Measurements from ENCODE around the gene LRRC8B.
"Not testable (repeated sequence)": the region's sequence is repeated elsewhere in the genome, so short reads cannot be mapped to it uniquely, and the experiment has no call there.

DNA sequence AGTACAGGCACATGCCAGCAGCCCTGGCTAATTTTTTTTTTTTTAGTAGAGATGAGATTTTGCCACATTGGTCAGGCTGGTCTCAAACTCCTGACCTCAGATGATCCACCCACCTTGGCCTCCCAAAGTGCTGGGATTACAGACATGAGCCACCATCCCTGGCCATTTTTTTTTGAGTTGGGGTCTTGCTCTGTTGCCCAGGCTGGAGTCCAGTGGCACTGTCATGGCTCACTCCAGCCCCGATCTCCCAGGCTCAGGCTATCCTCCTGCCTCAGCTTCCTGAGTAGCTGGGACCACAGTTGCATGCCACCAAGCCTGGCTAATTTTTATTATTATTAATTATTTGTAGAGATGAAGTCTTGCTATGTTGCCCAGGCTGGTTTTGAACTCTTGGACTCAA, 19.0 kb downstream of the LRRC8B start:
- not testable (repeated sequence) for TF ChIP-seq CTCF (optimal IDR thresholded peaks at IDR 0.05 in 1 of 3, IDR thresholded peaks at IDR 0.05 in 1 of 3, conservative IDR thresholded peaks at IDR 0.05 in 1 of 3; ENCODE audit: extremely low read depth in 1 of 3, insufficient read depth in 2 of 3, low read length in 3 of 3); EZH2 (IDR thresholded peaks at IDR 0.05; ENCODE audit: low read length)
